Measurements from ENCODE around the gene CTNND2.
A peak's percentile ranks its signal among the peaks of the same experiment; 100 is the strongest.

Gene CTNND2

DNA sequence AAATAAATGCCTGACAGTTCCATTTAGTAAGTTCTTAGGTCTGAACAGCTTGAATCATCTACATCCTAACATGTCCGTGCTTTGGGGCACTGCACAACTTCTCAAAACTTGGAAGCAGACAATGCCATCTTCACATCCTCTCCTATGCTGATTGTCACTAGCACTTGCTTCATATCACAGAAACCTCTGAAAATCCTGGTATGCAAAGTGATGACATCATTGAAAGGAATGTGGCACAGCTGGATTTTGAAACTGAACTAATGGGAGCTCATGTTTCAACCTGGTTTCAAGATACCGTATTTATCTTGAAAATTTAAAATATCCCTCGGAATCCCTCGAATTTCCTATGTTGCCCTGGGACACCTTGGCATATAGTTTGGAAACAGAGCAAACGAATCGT lies 653.0 kb downstream of the CTNND2 start:
- DNase-seq, result no peak

DNA sequence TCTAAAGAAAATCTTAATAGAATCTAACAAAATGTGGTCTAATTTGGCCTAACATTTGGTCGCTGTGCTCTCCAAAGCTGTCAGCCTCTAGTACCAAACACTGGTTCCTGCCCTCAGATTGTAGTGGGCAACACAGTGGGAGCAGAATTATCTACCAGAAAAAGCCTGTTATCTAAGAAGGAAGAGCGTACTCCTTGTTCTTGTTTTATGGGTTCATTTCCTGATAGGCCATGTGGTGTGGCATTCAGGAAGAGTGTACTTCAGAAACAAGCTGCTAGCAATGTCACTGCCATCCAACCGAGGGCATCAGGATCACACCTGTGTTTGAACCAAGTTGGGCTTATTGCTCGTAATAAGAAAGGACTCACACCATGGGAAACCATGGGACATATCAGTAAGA lies 655.3 kb downstream of the CTNND2 start:
- DNase-seq, result no peak

DNA sequence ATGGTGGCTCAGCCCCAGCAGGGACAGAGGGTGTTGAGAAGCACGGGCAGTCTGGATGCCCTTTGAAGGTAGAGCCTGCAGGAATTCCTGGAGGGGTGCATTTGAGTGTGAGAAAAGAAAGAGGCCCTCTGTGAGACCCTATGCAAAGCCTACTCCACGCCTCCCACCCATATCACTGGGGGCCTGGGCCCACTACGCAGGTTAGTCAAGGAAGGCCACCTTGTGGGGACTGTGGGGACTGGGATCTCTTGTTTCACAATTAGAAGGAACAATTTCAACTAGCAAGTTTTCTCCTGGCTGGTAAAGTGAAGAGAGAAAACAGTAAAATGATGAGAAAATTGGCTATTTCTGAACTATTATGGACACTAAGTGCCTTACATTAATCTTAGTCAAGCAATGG lies 657.0 kb downstream of the CTNND2 start:
- no peak for DNase-seq

GRCh38 chr5:11240293-11241190 lies 663.7 kb downstream of the CTNND2 start:
- no peak for DNase-seq

GRCh38 chr5:11239261-11240015 lies 664.8 kb downstream of the CTNND2 start:
- DNase-seq, result no peak

DNA sequence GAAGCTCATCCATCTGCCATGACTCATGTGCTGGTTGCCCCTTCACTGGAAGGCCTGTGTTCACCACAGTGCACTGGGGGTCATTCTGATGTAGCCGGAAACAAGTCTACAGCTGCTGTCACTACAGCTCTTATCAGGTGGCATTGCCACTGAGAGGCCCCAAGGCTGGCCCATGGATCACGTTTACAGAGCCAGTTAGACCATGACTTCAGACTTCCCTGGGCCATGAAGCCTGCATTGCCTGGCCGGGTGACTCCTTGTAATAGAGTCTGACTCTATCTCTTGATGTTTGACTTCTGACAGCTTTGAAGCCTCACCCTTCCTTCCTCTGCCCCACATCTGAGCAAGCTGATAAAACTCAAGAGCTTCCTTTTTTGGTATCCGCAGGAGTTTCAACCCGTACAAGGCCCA lies 669.7 kb downstream of the CTNND2 start:
- DNase-seq, result no peak

DNA sequence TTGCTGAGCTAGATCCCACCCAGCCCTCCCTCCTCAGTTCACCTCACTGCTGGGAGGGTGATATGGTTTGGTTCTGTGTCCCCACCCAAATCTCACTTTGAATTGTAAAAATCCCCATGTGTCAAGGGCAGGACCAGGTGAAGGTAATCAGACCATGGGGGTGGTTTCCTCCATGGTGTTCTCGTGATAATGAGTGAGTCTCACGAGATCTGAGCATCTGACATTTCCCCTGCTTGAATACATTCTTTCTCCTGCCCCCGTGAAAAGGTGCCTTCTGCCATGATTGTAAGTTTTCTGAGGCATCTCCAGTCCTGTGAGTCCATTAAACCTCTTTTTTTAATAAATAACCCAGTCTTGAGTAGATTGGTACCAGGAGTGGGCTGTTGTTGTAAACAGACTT lies 673.4 kb downstream of the CTNND2 start:
- no peak for DNase-seq

DNA sequence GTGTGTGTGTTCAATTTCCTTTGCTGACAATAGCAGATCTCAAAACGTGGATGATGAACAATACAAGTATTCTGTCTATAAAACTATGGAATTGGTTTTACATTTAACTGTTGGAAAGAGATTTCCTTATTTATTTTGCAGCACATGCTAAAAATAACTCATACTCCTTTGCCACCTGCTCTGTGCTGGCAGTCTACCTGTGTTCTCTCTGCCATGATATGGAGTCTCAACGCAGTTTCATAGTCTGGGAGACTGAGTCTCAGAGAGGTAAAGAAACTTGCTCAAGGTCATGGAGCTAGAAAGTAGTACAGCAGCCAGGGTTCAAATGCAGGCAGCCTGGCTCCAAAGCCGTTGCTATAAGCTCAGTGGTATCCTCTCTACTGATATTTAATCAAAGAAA lies 677.2 kb downstream of the CTNND2 start:
- DNase-seq, result no peak

- no peak for DNase-seq
Observed at GRCh38 chr5:11224436-11225187, 679.6 kb downstream of the CTNND2 start.

GRCh38 chr5:11222169-11222568 lies 682.1 kb downstream of the CTNND2 start:
- DNase-seq, result no peak

GRCh38 chr5:11214864-11215644 lies 689.2 kb downstream of the CTNND2 start:
- no peak for DNase-seq

DNA sequence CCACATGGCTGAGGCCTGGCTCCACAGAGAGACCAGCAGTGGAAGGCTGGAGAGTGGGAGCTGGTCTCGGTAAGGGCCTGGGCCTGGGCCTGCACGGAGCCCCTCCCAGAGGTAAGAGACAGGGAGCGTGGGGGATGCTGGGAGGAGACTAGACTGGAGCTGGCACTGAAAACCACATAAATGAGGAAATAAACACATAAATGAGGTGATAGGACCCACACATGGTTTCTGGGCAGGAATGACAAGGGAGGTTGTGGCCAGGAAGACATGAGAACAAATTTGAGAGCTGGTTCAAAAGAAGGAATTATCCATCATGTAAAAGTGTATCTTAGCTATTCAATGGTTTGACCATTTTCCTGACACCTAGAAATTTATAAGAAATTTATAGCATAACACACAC lies 691.5 kb downstream of the CTNND2 start:
- no peak for DNase-seq

GRCh38 chr5:11197726-11198125 lies 706.5 kb downstream of the CTNND2 start:
- DNase-seq, result peak in 1 of 14 donors; percentile 67

DNA sequence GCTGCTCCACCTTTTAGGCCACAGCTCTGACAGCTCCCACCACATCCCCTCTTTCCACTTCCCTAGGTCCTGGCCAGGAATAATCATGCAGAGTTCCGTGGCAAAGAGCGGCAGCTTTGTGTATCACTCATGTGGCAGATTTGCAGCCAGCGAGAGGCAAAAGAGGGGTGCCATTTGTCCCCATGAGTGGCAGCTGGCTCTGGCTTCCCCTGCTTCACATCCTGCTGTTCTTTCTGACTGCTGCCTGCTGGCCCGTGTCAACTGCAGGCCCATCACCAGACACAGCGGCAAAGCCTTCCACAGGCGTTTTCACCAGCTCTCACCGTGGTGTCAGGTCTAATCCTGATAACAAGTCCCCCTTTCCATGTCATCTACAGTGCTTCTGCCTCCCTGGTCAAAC lies 712.6 kb downstream of the CTNND2 start:
- no peak for DNase-seq

- DNase-seq, result no peak
Observed at GRCh38 chr5:11182441-11183080, 721.7 kb downstream of the CTNND2 start.

- no peak for DNase-seq
Observed at GRCh38 chr5:11181940-11182339, 722.3 kb downstream of the CTNND2 start.

DNA sequence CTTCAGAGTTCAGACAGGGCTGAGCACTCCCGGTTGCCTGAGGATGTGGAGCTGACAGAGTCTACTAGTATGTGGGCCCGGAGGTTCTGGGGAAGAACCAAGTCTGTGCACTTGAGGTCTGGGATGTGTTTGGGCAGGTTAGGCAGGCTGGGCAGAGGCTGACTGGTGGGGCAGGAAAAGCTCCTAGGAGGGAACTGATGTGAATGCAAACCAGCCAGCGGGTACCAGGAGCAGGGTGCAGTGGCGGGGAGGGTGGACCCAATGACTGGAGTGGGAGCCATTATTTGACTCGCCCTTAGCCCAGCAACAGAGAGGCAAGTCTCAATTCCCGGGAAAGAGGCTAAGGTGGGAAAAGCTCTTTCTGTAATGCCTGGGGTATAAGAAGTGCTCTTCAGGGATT lies 723.4 kb downstream of the CTNND2 start:
- DNase-seq, result no peak

DNA sequence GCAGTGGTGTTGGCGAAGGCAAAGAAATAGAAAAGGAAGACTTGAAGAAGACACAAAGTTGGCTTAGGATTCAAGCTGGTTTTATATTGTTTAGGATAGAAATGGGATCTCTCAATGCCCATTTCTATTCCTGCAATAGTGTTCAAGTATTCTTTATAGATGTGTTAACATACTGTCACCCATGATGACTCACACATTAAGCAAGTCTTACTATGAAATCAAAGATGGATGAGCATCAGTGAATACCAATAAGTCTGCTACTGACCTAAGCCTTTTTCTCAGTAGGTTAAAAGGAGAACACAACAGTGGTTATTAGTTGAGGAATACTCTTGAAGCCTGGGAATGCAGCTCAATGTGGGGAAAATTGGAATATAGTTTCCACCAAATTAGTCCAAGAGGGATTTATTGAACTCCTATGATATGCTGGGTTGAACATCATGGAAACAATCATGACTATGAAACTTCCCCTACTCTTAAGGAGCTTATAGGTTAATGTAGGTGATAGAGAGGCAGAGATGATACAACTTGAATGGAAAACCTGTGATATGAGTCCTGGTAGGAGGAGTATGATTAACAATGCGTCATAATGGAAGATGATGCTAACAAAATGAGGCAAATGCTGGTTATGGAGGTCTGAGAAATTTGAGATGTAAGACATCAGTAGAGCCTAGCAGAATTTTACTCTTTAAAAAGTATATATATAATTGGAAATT lies 726.1 kb downstream of the CTNND2 start:
- no peak for DNase-seq

GRCh38 chr5:11174591-11174990 lies 729.7 kb downstream of the CTNND2 start:
- DNase-seq, result no peak

DNA sequence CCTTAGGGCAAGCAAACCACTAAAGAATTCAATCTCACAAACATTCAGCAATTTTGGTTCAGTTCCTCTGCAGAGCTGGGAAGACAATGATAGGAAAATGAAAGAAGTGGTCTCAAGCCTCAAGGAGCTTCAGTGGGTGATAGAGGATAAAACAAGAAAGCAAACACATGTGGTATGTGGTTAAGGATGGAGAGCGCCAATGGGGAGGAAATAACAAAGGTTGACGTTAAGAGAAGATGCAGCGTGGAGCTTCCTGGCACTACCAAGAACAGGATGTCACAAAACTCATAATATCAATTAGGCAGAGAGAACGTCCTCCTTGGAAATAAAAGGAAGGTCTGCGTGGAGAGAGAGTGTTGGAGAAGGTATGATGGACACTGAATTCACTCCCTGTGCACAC lies 731.8 kb downstream of the CTNND2 start:
- DNase-seq, result no peak

DNA sequence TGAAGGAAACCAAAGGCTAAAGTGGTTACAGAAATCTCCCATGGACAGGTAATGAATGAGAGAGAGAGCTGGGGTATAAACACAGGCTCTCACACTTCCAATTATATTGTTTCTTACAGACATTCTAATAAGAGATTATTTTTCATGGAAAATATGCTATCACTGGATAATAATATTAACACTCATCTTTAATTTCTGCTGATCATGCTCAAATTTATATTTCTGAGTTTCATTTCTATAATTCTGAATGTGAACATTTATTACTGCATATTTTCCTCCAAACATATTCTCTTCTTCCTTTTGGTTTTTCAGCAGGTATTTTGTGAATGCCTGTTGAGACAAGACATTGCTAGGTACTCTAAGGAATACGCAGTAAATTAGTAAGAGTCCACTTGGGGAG lies 733.0 kb downstream of the CTNND2 start:
- DNase-seq, result no peak
